Right cardiac atrium (tissue), 5 donors: ENCODE results near the gene CCND3. TPM values are rescaled to one million over a fixed set of nuclear protein-coding genes. Genes with fewer than 3 reads are reported as not detected.
A peak's percentile ranks its signal among the peaks of the same experiment; 100 is the strongest.

Experiments used
- ATAC-seq, 2 donors: fragments of 200-7000 bp; cut with Tn5 transposase; one replicate each; pipeline versions ENCODE4 v1.8.0 to v1.9.1; 2020; ENCODE audit warnings: moderate library complexity in 2 of 2, mild to moderate bottlenecking in 1 of 2
- DNase-seq, 3 donors: peaks; one replicate each; pipeline ENCODE4 v3.0.0-alpha.2; 2020
- H3K27ac ChIP-seq: one replicate; pipeline ENCODE4 v1.5.1; 2013; ENCODE audit warnings: mild to moderate bottlenecking, low read length, control low read depth, moderate library complexity
- H3K27me3 ChIP-seq: one replicate; pipeline ENCODE4 v1.6.1; 2013; ENCODE audit not compliant: control insufficient read depth, insufficient read depth
- H3K4me1 ChIP-seq: one replicate; pipeline ENCODE4 v1.6.1; 2013; ENCODE audit warnings: low read length; ENCODE audit not compliant: control insufficient read depth, insufficient read depth
- H3K4me3 ChIP-seq: one replicate; pipeline ENCODE4 v1.5.1; 2013; ENCODE audit warnings: low read length, control low read depth
- H3K9me3 ChIP-seq: one replicate; pipeline ENCODE4 v1.6.1; 2013; ENCODE audit warnings: low read length; ENCODE audit not compliant: control insufficient read depth
- WGBS: extraction: QIAGEN DNeasy Blood & Tissue Kit; methylation state at CpG from one replicate; pipeline ENCODE4 v1.1.7; 2013; 5-methylcytosine and 5-hydroxymethylcytosine counted together
- intact Hi-C, 4 donors: fragments of 100-400 bp; cut with DNase I; formaldehyde crosslinking; loops; one replicate each; pipeline versions ENCODE4 v1.11.0 to v1.14.0; 2022 to 2023
- long read RNA-seq, 4 donors: library from polyadenylated mRNA; unstranded; transcript quantifications; one replicate each; pipeline ENCODE4 v2.0.0, GENCODE V29; 2020 to 2021
- polyA plus RNA-seq: library from polyadenylated mRNA; stranded (reverse); fragments of 200-250 nt; gene quantifications from one replicate; pipeline ENCODE4 v1.2.3, GENCODE V29; 2013
- total RNA-seq, 4 donors: library from RNA; stranded (reverse); fragmentation: NEBNext Ultra II Directional; extraction: Animal tissue kit (Norgen Biotek cat#: 25700); gene quantifications; one replicate each; pipeline ENCODE4 v1.2.1, GENCODE V29; 2021
- donor health status: healthy with polysubstance abuse.
- donor health status: DM: no; HTN: yes; CAD: no.
- donor health status: DM: no; HTN: no; CAD: no.
- donor health status: DM: no; HTN: yes; CAD: no; lungs with severe emphysema.
- donor health status: DM: yes; HTN: yes; CAD: no.

Gene CCND3
- 10 to 100 TPM; 52.2 to 62.5 (median 56.6) TPM for total RNA-seq
- polyA plus RNA-seq = 72.1 TPM
- long read RNA-seq, donor 1, transcript CCND3-205 (4 exons, 1,843 nt) = minor isoform, 11 of 228 reads
- long read RNA-seq, donor 1, transcript CCND3-203 (5 exons, 2,085 nt) = major isoform, 174 of 228 reads
- long read RNA-seq, donor 1, transcript CCND3-204 (4 exons, 1,724 nt) = minor isoform, 8 of 228 reads
- long read RNA-seq, donor 1, transcript CCND3-202 (5 exons, 2,133 nt) = minor isoform, 20 of 228 reads
- long read RNA-seq, donor 1, partial matches to known transcripts = 5 of 228 reads
- long read RNA-seq, donor 1, other reads (novel, unspliced or antisense) = 7 of 228 reads
- long read RNA-seq, donor 2, transcript CCND3-203 (5 exons, 2,085 nt) = major isoform, 84 of 110 reads
- long read RNA-seq, donor 2, transcript CCND3-202 (5 exons, 2,133 nt) = minor isoform, 5 of 110 reads
- long read RNA-seq, donor 2, transcript CCND3-205 (4 exons, 1,843 nt) = minor isoform, 5 of 110 reads
- long read RNA-seq, donor 2, transcript CCND3-204 (4 exons, 1,724 nt) = minor isoform, 6 of 110 reads
- long read RNA-seq, donor 2, partial matches to known transcripts = 3 of 110 reads
- long read RNA-seq, donor 2, other reads (novel, unspliced or antisense) = 5 of 110 reads
- long read RNA-seq, donor 3, transcript CCND3-203 (5 exons, 2,085 nt) = major isoform, 344 of 467 reads
- long read RNA-seq, donor 3, transcript CCND3-205 (4 exons, 1,843 nt) = minor isoform, 35 of 467 reads
- long read RNA-seq, donor 3, transcript CCND3-202 (5 exons, 2,133 nt) = minor isoform, 26 of 467 reads
- long read RNA-seq, donor 3, transcript CCND3-204 (4 exons, 1,724 nt) = minor isoform, 29 of 467 reads
- long read RNA-seq, donor 3, partial matches to known transcripts = 11 of 467 reads
- long read RNA-seq, donor 3, other reads (novel, unspliced or antisense) = 22 of 467 reads
- long read RNA-seq, donor 4, transcript CCND3-205 (4 exons, 1,843 nt) = minor isoform, 18 of 142 reads
- long read RNA-seq, donor 4, transcript CCND3-203 (5 exons, 2,085 nt) = major isoform, 101 of 142 reads
- long read RNA-seq, donor 4, transcript CCND3-202 (5 exons, 2,133 nt) = minor isoform, 8 of 142 reads
- long read RNA-seq, donor 4, partial matches to known transcripts = 4 of 142 reads
- long read RNA-seq, donor 4, other reads (novel, unspliced or antisense) = 5 of 142 reads

DNA sequence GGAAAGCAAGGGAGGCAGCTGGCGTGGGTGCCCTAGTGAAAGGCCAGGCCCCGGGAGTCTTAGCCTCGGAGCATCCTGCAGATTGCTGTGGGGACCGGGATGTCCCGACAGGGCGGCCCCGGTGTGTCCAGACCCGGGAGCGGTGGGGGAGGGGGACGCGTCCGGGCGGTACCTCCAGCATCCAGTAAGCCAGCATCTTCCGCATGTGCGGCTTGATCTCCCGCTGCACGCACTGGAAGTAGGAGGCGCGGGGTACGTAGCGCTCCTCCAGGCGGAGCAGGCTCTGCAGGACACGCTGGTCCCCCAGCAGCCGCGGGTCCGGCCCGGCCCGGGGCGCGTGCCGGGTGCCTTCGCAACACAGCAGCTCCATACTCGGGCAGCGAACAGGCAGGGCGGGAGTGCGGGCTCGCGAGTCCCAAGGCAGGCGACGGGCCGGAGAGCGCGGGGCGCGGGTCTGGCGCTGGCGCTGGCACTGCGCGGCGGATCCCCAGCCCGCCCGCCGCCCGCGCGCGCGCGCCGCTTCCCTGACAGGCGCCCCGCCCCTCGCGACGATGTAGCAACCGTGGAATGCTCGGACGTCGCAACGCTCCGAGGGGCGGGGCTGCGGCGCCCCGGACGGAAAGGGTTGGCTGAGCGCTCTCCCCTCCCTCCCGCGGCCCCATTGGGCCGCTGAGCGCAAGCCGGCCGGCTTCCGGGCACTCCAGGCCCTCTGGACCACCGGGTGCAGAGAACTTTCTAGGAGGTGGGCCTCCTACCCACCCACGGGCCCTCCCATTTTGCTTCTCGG, at the start of gene CCND3:
Gene CCND3, minus strand, starts transcription at position 529 of the 787 bp plus-strand sequence. Its CDS starts 159 bp downstream, at position 370.
- intact Hi-C loops = loop anchor here in 2 of 4 donors (5.0 kb wide), 2 partner anchors 101 to 106 kb away; no protein-coding TSS in a partner anchor
- H3K4me1 ChIP-seq = peaks cover 21% of the 10 kb centered on the region

DNA sequence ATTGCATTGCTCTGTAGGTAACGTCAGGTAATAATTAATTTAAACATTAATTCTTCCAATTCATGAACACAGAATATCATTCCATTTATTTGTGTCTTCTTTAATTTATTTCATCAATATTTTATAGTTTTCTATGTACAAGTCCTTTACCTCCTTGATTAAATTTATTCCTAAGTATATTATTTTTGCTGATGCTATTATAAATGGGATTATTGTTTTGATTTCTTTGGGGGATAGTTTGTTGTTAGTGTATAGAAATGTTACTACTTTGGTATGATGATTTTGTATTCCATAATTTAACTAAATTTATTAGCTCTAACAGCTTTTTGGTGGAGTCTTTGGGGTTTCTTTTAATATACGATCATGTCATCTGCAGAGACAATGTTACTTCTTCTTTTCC, 44.7 kb upstream of the CCND3 start:
- intact Hi-C loops = no loop called here
- H3K27ac ChIP-seq = no peak overlapping the region
- H3K27me3 ChIP-seq = no peaks in the 10 kb centered on the region
- DNase-seq (no peak), ATAC-seq (no peak)
- 94% methylated on average over 2 of the region's 2 CpGs for WGBS
- H3K9me3 ChIP-seq = no peaks in the 10 kb centered on the region
- no peak overlapping the region for H3K4me3 ChIP-seq
- no peaks in the 10 kb centered on the region for H3K4me1 ChIP-seq

More for the DNA sequence above, at the start of gene CCND3:
- DNase-seq (peak; percentile 96 to 98 (median 97)), ATAC-seq (peak; percentile 91 to 95)
- Histone ChIP-seq H3K9me3 (no peaks in the 10 kb centered on the region), H3K4me3 (peak within 1 kb of the TSS; percentile 84), H3K27ac (peak within 1 kb of the TSS; percentile 87), H3K27me3 (no peaks in the 10 kb centered on the region)
- WGBS = 1% methylated on average over 87 of the region's 87 CpGs

DNA sequence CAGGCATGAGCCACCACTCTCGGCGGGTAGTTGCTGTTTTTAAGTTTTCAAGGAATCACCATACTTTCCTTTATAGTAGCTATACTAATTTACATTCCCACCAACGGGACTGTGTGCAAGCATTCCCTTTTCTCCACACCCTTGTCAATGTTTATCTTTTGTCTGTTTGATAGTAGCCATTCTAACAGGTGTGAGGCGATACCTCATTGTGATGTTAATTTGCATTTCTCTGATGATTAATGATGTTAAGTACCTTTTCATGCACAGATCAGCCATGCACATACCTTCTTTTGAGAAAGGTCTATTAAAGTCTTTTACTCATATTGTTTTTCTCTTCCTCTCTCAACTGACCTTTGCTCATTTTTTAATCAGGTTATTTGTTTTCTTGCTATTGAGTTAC, 43.0 kb upstream of the CCND3 start:
- no peaks in the 10 kb centered on the region for H3K9me3 ChIP-seq
- H3K4me1 ChIP-seq = no peaks in the 10 kb centered on the region
- WGBS = 58% methylated on average over 4 of the region's 4 CpGs
- no peaks in the 10 kb centered on the region for H3K27me3 ChIP-seq
- no peak overlapping the region for H3K4me3 ChIP-seq
- no peak for ATAC-seq
- intact Hi-C loops = no loop called here
- no peak overlapping the region for H3K27ac ChIP-seq
- DNase-seq = no peak

DNA sequence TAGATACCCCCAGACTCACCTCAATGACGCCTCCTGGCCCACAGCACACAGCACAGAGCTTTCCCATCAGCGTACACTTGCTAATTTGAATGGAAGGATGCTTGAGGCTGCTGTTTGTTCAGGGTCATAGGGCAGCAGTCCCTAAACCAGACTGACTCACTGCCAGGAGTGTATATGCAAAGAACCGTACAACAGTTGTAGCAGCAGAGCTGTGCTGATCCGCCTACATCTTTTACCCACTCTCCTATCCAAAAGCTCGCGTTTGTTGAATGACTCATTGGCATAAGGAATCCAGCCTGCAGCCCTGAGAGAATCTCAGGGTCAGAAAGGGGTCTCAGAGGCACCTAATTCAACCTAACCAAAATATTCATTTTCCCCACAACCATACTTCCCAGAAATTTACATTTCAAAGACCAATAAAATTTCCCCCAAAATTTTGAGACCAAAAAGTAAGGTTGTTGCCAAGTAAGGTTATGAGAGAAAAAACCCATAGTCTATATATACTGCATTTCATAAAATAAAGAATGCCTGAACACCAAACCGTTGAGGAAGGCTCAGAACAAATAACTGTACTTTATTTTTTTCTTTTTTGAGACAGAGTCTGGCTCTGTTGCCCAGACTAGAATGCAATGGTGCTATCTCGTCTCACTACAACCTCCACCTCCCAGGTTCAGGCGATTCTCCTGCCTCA, 35.3 kb upstream of the CCND3 start:
- intact Hi-C loops = no loop called here
- 66% methylated on average over 9 of the region's 9 CpGs for WGBS

DNA sequence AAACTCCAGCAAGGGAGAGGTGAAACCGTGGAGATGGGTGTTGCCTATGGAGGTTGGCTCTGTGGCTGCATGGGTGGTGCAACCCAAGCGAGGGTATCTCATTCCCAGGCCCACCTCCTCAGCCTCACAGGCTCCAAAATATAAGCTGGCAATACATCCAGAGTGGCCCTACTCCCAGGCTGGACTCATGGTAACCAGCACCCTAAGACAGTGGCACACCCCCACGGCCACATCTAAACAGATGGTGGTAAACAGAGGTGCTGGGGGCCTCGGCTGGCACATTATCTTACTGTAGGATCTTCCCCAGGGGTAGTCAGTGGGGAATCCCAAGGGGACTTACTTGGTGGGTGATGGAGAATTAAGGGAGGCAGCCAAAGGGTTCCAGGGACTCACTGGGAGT, 33.7 kb upstream of the CCND3 start:
- Histone ChIP-seq H3K27me3 (no peaks in the 10 kb centered on the region), H3K4me3 (no peak overlapping the region), H3K9me3 (no peaks in the 10 kb centered on the region), H3K27ac (no peak overlapping the region), H3K4me1 (no peaks in the 10 kb centered on the region)
- WGBS = 89% methylated on average over 4 of the region's 4 CpGs
- intact Hi-C loops = no loop called here
- DNase-seq (no peak), ATAC-seq (no peak)

More for the DNA sequence above, 35.3 kb upstream of the CCND3 start:
- Histone ChIP-seq H3K4me3 (no peak overlapping the region), H3K27ac (no peak overlapping the region), H3K4me1 (no peaks in the 10 kb centered on the region), H3K9me3 (no peaks in the 10 kb centered on the region), H3K27me3 (no peaks in the 10 kb centered on the region)
- ATAC-seq = no peak
- DNase-seq = no peak

DNA sequence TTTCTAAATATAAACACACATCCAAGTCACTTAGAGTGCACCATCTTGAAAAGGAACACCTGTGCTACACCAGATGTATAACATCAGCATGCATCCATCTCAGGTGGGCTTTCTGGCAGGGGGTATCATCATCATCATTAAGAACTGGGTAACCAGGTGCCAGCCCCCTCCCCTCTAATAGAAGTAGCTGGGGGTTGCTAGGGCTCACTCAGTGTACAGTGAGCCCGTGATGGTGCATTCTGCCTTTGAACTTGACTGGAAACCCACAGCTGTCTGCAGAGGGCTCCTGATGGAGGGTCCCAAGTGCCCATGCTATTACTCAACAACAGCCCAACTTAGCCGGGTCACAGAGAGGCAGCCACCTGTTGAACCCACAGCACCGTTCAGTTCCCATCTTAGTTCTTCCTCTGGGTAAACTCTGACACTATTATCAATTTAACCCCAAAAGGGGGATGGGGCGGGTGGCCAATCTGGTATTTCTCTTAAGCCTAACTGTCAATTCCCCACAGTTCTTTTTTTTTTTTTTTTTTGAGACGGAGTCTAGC, 32.7 kb upstream of the CCND3 start:
- no peak overlapping the region for H3K27ac ChIP-seq
- 81% methylated on average over 5 of the region's 5 CpGs for WGBS
- no peaks in the 10 kb centered on the region for H3K27me3 ChIP-seq
- DNase-seq = no peak
- ATAC-seq = no peak
- intact Hi-C loops = no loop called here
- no peaks in the 10 kb centered on the region for H3K9me3 ChIP-seq
- no peaks in the 10 kb centered on the region for H3K4me1 ChIP-seq
- no peak overlapping the region for H3K4me3 ChIP-seq

DNA sequence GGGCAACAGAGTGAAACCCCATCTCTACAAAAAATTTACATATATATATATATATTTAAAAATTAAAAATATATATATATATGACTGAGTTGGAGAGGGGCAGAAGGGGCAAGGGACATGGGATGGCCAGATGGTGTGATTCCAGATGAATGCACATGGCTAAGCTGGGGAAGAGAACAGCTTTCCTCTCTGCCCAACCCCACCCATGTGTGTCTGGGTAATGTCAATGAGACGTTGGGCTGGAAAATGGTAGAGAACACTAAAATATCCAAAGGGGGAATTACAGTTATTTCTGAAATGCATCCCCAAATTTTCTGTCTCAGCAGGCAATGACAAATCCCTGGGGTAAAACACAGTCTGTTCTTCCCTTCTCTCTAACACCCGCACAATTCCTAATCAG, 31.2 kb upstream of the CCND3 start:
- WGBS = 54% methylated on average over 2 of the region's 2 CpGs

DNA sequence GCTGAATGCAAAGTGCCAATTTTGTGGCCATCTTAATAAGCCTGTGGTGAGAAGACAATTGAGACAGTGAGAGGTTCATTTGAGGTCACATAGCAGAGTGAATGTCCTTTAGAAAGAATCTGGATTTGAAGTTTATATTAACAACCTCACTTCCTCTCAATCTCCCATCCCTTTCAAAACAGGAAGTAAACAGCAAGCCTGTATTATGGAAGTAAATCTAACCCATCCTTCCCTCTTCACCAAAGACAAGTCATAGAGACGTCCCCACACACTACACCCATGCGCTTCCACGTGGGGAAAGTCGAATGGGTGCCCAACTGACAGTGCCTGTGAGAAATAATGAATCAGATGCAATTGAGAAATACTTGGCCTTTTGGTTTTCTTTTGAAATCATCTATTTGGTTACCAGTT, 28.8 kb upstream of the CCND3 start:
- ATAC-seq (peak; percentile 57 to 77), DNase-seq (peak in 2 of 3 donors; percentile 51 to 58)
- Histone ChIP-seq H3K27ac (no peak overlapping the region), H3K4me3 (no peak overlapping the region), H3K27me3 (no peaks in the 10 kb centered on the region), H3K9me3 (no peaks in the 10 kb centered on the region), H3K4me1 (no peaks in the 10 kb centered on the region)
- 45% methylated on average over 4 of the region's 4 CpGs for WGBS
- intact Hi-C loops = no loop called here

More for the DNA sequence above, 31.2 kb upstream of the CCND3 start:
- no peak overlapping the region for H3K4me3 ChIP-seq
- ATAC-seq (no peak), DNase-seq (no peak)
- intact Hi-C loops = no loop called here
- no peak overlapping the region for H3K27ac ChIP-seq
- no peaks in the 10 kb centered on the region for H3K4me1 ChIP-seq
- H3K9me3 ChIP-seq = no peaks in the 10 kb centered on the region
- H3K27me3 ChIP-seq = no peaks in the 10 kb centered on the region

DNA sequence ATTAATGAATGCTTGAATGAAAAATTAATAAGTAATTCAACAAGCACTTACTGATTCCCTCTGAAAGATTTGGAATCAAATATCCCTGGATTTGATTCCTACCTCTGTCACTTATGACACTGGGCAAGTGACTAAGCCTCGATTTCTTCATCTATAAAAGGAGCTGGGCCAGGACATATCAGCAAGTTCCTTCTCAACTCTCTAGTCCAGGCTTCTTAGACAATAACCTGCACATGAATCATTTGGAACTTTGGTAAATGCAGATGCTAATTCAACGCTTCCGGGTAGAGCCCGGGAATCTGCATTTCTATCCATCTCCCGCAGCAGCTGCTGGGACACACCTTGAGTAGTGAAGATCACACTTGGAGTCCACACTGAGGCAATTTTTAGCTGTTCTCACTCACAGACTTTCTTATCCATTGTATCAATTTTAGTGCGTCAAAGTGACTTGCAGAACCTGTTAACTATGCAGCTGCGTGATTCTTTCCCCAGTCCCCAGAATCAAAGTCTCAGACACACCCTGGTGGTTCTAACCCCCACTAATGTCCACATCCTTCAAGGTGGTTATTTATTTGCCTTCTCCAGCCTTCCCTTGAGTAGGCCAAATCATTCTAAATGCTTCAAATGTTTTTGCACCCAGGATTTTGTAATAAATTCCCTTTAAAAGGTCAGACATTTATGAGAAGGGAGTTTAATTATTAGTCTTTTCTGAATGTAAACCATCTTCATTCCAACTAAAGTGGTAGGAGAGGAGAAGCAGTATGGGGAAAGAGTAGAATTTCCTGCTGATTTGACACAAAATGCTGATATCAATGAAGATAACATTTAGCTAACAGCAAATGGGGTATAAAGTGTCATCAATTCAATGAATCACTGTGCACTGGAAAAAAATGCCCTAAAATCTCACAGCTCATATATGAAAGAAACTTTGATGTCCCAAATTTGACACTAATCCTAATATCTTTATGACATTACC, 26.0 kb upstream of the CCND3 start:
- intact Hi-C loops = no loop called here
- Histone ChIP-seq H3K9me3 (no peaks in the 10 kb centered on the region), H3K27ac (no peak overlapping the region), H3K4me3 (no peak overlapping the region), H3K4me1 (no peaks in the 10 kb centered on the region), H3K27me3 (no peaks in the 10 kb centered on the region)
- ATAC-seq (no peak), DNase-seq (no peak)
- 88% methylated on average over 7 of the region's 7 CpGs for WGBS
